ENCODE data around the gene RAB42.
"Not testable (repeated sequence)": the region's sequence is repeated elsewhere in the genome, so short reads cannot be mapped to it uniquely, and the experiment has no call there.

The RAB42 gene

GRCh38 chr1:28565726-28566125 lies 26.3 kb upstream of the RAB42 start:
- no peak overlapping the region for H3K4me2 ChIP-seq
- H3K4me1 ChIP-seq (ENCODE audit: low read depth, poor library complexity, severe bottlenecking) = peaks cover 43% of the 10 kb centered on the region
- TF ChIP-seq, protein P1, sequence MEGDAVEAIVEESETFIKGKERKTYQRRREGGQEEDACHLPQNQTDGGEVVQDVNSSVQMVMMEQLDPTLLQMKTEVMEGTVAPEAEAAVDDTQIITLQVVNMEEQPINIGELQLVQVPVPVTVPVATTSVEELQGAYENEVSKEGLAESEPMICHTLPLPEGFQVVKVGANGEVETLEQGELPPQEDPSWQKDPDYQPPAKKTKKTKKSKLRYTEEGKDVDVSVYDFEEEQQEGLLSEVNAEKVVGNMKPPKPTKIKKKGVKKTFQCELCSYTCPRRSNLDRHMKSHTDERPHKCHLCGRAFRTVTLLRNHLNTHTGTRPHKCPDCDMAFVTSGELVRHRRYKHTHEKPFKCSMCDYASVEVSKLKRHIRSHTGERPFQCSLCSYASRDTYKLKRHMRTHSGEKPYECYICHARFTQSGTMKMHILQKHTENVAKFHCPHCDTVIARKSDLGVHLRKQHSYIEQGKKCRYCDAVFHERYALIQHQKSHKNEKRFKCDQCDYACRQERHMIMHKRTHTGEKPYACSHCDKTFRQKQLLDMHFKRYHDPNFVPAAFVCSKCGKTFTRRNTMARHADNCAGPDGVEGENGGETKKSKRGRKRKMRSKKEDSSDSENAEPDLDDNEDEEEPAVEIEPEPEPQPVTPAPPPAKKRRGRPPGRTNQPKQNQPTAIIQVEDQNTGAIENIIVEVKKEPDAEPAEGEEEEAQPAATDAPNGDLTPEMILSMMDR (conservative IDR thresholded peaks at IDR 0.05; ENCODE audit: low read depth, low read length) = no peak
- no peaks in the 10 kb centered on the region for H3K79me2 ChIP-seq (ENCODE audit: insufficient read depth, low read depth)
- H3K36me3 ChIP-seq (ENCODE audit: insufficient read depth) = peaks cover 5% of the 10 kb centered on the region; the same call in 1 of the 2 replicates
- no peaks in the 10 kb centered on the region for H4K20me1 ChIP-seq (ENCODE audit: insufficient read depth)
- no peak overlapping the region for H3K9ac ChIP-seq
- H3K27me3 ChIP-seq (ENCODE audit: insufficient read depth, low read depth) = no peaks in the 10 kb centered on the region
- H3K27ac ChIP-seq = no peak overlapping the region
- no peak overlapping the region for H2AFZ ChIP-seq (ENCODE audit: low read depth)
- no peak overlapping the region for H3K4me3 ChIP-seq (IDR thresholded peaks at IDR 0.05; ENCODE audit: insufficient read depth, low read depth, low read length)

DNA sequence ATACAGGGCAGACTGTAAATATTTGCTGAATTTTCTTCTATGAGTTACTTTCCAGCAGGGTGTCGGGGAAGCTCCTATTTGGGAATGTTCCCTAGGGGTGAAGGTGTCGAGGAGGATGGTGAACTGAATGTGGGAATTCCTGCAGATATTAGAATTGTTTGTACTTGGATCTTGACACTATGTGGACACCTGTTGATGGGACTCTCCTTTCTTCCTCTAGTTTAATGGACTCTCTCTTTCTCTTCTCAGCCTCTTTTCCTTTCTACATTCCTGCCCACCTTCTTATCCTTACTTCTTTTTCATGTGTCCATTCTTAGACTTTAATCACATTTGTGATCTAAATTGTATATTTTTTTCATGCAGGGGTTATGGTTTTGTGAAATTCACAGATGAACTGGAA lies 25.1 kb upstream of the RAB42 start:
- TF ChIP-seq, protein P1 (conservative IDR thresholded peaks at IDR 0.05; ENCODE audit: low read depth, low read length) = no peak
- Histone ChIP-seq H3K36me3 (ENCODE audit: insufficient read depth) (peaks cover 5% of the 10 kb centered on the region; the same call in 1 of the 2 replicates), H4K20me1 (ENCODE audit: insufficient read depth) (no peaks in the 10 kb centered on the region)

GRCh38 chr1:28571911-28572310 lies 20.2 kb upstream of the RAB42 start:
- TF ChIP-seq, protein P1 (conservative IDR thresholded peaks at IDR 0.05; ENCODE audit: low read depth, low read length) = no peak
- no peaks in the 10 kb centered on the region for H4K20me1 ChIP-seq (ENCODE audit: insufficient read depth)
- H3K27me3 ChIP-seq (ENCODE audit: insufficient read depth, low read depth) = no peaks in the 10 kb centered on the region
- H2AFZ ChIP-seq (ENCODE audit: low read depth) = no peak overlapping the region
- no peaks in the 10 kb centered on the region for H3K79me2 ChIP-seq (ENCODE audit: insufficient read depth, low read depth)
- no peak overlapping the region for H3K4me3 ChIP-seq (IDR thresholded peaks at IDR 0.05; ENCODE audit: insufficient read depth, low read depth, low read length)
- no peak overlapping the region for H3K9ac ChIP-seq
- no peaks in the 10 kb centered on the region for H3K36me3 ChIP-seq (ENCODE audit: insufficient read depth)
- peaks cover 3% of the 10 kb centered on the region for H3K4me1 ChIP-seq (ENCODE audit: low read depth, poor library complexity, severe bottlenecking)
- H3K27ac ChIP-seq = no peak overlapping the region
- H3K4me2 ChIP-seq = no peak overlapping the region

More for the DNA sequence above, 25.1 kb upstream of the RAB42 start:
- Histone ChIP-seq H3K9ac (no peak overlapping the region), H3K27me3 (ENCODE audit: insufficient read depth, low read depth) (no peaks in the 10 kb centered on the region), H3K4me3 (IDR thresholded peaks at IDR 0.05; ENCODE audit: insufficient read depth, low read depth, low read length) (no peak overlapping the region), H3K79me2 (ENCODE audit: insufficient read depth, low read depth) (no peaks in the 10 kb centered on the region), H3K4me2 (no peak overlapping the region), H2AFZ (ENCODE audit: low read depth) (no peak overlapping the region), H3K27ac (no peak overlapping the region), H3K4me1 (ENCODE audit: low read depth, poor library complexity, severe bottlenecking) (peaks cover 37% of the 10 kb centered on the region)

- not testable (repeated sequence) for H3K79me2 ChIP-seq (ENCODE audit: insufficient read depth, low read depth); H3K36me3 ChIP-seq (ENCODE audit: insufficient read depth); H3K4me2 ChIP-seq; H3K27me3 ChIP-seq (ENCODE audit: insufficient read depth, low read depth); H3K27ac ChIP-seq; H3K4me3 ChIP-seq (IDR thresholded peaks at IDR 0.05; ENCODE audit: insufficient read depth, low read depth, low read length); H4K20me1 ChIP-seq (ENCODE audit: insufficient read depth); H3K9ac ChIP-seq; H2AFZ ChIP-seq (ENCODE audit: low read depth)
- peaks cover 12% of the 10 kb centered on the region for H3K4me1 ChIP-seq (ENCODE audit: low read depth, poor library complexity, severe bottlenecking)
Measured at GRCh38 chr1:28572891-28573290, 19.2 kb upstream of the RAB42 start.

- no peak overlapping the region for H3K27ac ChIP-seq
- H3K4me2 ChIP-seq = no peak overlapping the region
- no peak overlapping the region for H2AFZ ChIP-seq (ENCODE audit: low read depth)
- peaks cover 3% of the 10 kb centered on the region; the same call in 1 of the 2 replicates for H3K36me3 ChIP-seq (ENCODE audit: insufficient read depth)
- no peak overlapping the region for H3K4me3 ChIP-seq (IDR thresholded peaks at IDR 0.05; ENCODE audit: insufficient read depth, low read depth, low read length)
- H3K9ac ChIP-seq = no peak overlapping the region
- peaks cover 18% of the 10 kb centered on the region for H3K4me1 ChIP-seq (ENCODE audit: low read depth, poor library complexity, severe bottlenecking)
- H3K27me3 ChIP-seq (ENCODE audit: insufficient read depth, low read depth) = no peaks in the 10 kb centered on the region
- TF ChIP-seq, protein P1 (conservative IDR thresholded peaks at IDR 0.05; ENCODE audit: low read depth, low read length) = no peak
- H3K79me2 ChIP-seq (ENCODE audit: insufficient read depth, low read depth) = no peaks in the 10 kb centered on the region
- H4K20me1 ChIP-seq (ENCODE audit: insufficient read depth) = no peaks in the 10 kb centered on the region
Measured at GRCh38 chr1:28573564-28573963, 18.5 kb upstream of the RAB42 start.
